RWPE1 (cell line): ENCODE measurements around the gene GNA12.
"Not testable (repeated sequence)": the region's sequence is repeated elsewhere in the genome, so short reads cannot be mapped to it uniquely, and the experiment has no call there.

Experiments used
- CTCF ChIA-PET: fragments of 350-600 bp; sonication (Branson Sonifier 250); formaldehyde crosslinking; extraction: SDS; loops from one replicate; lab custom pipeline; 2021; lab: Yijun Ruan, JAX
- POLR2A ChIA-PET: fragments of 400-600 bp; formaldehyde crosslinking; extraction: SDS; loops from one replicate; lab custom pipeline; 2020; ENCODE audit warnings: antibody characterized with exemption; ENCODE audit not compliant: low non-redundant PET; lab: Yijun Ruan, JAX
- DNase-seq: peaks from one replicate; pipeline ENCODE4 v3.0.0; 2012; ENCODE audit warnings: low spot score
- H3K27ac ChIP-seq: fragments of 450-650 bp; 2 replicates; pipeline ENCODE4 v1.5.1; 2017
- TF ChIP-seq, protein P1 (sequence below): fragments of 450-650 bp; conservative IDR thresholded peaks from 2 replicates; pipeline ENCODE4 v1.5.1; 2017; ENCODE audit warnings: low read depth, mild to moderate bottlenecking

The GNA12 gene

DNA sequence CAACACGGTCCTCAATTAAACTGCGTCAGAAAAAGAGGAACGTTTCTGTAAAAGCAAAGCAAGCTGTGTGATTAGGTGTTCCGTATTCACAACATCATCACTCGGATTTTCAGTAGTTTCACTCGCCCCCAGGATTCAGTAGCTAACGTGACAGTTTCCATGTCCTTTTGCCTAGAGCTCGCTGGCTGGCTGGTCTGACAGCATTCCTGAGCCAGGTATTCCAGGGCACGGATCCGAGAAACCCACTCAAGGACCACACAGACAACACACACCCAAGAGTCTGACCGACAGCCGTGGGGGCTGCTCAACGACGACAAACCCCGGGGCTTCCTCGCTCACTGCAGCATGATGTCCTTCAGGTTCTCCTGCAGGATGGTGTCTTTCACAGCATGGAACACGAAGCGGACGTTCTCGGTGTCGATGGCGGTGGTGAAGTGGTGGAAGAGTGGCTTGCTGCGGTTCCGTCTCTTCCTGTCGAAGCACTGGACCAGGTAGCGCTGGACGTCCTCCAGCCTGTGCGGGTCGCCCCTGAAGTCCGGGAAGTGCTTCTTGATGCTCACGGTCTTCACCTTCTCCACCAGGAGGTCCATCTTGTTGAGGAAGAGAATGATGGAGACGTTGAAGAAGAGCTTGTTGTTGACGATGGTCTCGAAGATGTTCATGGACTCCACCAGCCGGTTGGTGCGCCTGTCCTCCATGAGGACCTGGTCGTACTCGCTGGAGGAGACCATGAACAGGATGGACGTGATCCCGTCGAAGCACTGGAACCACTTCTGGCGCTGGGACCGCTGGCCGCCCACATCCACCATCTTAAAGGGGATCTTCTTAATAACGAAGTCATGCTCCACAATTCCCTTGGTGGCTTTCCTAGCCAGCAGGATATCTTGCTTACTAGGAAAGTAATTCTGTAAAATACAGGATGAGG lies 113.0 kb downstream of the GNA12 start:
- POLR2A ChIA-PET = no interaction called here
- TF ChIP-seq, protein P1, sequence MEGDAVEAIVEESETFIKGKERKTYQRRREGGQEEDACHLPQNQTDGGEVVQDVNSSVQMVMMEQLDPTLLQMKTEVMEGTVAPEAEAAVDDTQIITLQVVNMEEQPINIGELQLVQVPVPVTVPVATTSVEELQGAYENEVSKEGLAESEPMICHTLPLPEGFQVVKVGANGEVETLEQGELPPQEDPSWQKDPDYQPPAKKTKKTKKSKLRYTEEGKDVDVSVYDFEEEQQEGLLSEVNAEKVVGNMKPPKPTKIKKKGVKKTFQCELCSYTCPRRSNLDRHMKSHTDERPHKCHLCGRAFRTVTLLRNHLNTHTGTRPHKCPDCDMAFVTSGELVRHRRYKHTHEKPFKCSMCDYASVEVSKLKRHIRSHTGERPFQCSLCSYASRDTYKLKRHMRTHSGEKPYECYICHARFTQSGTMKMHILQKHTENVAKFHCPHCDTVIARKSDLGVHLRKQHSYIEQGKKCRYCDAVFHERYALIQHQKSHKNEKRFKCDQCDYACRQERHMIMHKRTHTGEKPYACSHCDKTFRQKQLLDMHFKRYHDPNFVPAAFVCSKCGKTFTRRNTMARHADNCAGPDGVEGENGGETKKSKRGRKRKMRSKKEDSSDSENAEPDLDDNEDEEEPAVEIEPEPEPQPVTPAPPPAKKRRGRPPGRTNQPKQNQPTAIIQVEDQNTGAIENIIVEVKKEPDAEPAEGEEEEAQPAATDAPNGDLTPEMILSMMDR = no peak
- CTCF ChIA-PET = interaction anchor here (0.5 kb wide), 1 partner anchor 50 kb away, joined by 4 read pairs; no protein-coding TSS in a partner anchor
- H3K27ac ChIP-seq = no peak overlapping the region
- DNase-seq = no peak

DNA sequence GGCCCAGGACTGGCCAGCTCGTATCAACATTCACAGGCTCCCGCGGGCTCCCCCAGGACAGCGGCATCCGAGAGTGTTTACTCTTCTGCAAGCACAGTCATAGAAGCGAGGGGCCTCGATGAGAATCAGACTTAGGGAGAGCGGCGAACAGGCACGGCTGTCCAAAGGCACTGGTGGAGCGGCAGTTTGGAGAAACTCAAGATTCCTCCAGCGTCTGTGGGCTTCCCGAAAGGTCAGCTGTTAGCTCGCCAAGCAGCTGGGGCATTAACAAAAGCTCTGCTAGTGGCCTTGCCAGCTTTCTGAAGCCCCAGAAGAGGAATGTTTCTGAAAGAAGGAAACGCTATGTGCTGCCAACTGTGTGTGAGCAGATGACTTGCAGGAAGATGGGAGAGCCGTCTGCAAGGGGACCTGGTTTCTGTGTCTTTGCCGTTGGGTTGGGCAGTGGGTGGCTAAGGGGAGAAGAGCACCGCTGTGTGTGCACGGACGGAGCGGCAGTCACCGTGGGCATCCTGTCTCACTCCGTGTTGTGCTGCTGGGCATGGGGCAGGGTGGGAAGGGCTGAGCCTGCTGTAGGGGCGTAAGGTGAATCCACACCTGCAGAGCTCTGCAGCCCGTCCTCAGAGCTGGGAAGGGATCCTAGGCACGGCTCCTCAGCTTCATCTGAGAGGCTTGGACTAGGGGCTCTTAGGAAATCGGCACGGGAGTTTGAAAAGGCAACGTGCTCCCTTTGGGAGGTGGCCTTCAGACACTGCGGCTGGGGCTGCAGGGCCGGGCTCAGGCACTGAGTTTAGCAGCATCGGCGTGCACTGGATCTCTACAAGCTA lies 114.0 kb downstream of the GNA12 start:
- TF ChIP-seq, protein P1 = no peak
- no peak overlapping the region for H3K27ac ChIP-seq
- no peak for DNase-seq
- CTCF ChIA-PET = interaction anchor here (0.5 kb wide), 1 partner anchor 49 kb away, joined by 4 read pairs; no protein-coding TSS in a partner anchor
- POLR2A ChIA-PET = no interaction called here

DNA sequence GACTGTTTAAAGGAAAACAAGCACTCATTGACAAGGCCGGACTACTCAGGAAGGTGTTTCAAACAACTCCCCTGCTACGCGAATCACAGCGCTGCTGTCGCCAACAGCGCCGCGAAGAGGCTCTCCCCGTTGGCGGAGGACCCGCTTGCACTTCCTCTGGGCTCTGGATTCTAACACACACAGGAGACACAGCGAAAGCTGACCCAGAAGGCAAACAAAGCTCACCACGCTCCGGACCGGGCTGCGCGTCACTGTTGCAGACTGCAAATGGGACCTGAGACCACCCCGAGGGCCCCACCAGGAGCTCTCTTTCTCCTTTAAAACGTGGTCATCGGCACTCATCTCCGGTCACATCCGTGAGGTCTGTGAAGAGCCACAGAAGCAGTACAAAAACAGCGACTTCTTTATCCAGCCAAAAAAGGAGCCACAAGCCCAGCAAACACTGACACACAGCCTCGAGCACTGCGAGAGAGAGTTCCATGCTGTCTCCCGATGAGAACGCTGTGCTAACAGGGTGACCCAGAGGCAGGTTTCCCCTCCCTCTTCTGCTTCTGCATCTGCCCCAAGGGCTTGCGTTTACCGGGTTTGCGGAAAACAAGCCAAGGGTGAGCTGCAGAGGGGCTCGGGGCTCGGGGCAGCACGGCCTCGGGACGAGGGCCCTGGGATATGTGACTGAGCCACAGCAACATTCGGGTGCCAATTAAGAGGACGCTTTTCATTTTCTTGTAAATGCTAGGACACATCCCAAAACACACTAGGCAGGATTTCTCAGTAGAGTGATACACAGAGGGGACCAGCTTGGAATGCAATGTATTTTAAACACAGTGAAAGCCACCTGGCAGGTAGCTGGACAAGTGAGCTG lies 114.8 kb downstream of the GNA12 start:
- CTCF ChIA-PET = no interaction called here
- TF ChIP-seq, protein P1 = no peak
- H3K27ac ChIP-seq = no peak overlapping the region
- no peak for DNase-seq
- POLR2A ChIA-PET = no interaction called here

- no peak for DNase-seq
- ChIA-PET CTCF (no interaction called here), POLR2A (no interaction called here)
- H3K27ac ChIP-seq = no peak overlapping the region
- TF ChIP-seq, protein P1 = no peak
These were observed 115.6 kb downstream of the GNA12 start for GRCh38 chr7:2728316-2729030.

DNA sequence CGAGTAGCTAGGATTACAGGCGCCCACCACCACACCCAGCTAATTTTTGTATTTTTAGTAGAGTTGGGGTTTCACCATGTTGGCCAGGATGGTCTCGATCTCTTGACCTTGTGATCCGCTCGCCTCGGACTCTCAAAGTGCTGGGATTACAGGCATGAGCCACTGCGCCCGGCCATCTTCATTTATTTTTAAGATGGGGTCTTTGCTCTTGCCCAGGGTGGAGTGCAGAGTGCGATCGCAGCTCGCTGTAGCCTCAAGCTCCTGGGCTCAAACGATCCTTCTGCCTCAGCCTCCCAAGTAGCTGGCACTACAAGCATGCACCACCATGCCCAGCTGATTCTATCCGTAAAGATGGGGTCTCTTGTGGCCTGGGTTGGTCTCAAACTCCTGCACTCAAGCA lies 116.9 kb downstream of the GNA12 start:
- H3K27ac ChIP-seq, DNase-seq, CTCF ChIA-PET: not testable (repeated sequence)
- POLR2A ChIA-PET = interaction anchor here (0.6 kb wide), 1 partner anchor 155 kb away, joined by 3 read pairs; no protein-coding TSS in a partner anchor

DNA sequence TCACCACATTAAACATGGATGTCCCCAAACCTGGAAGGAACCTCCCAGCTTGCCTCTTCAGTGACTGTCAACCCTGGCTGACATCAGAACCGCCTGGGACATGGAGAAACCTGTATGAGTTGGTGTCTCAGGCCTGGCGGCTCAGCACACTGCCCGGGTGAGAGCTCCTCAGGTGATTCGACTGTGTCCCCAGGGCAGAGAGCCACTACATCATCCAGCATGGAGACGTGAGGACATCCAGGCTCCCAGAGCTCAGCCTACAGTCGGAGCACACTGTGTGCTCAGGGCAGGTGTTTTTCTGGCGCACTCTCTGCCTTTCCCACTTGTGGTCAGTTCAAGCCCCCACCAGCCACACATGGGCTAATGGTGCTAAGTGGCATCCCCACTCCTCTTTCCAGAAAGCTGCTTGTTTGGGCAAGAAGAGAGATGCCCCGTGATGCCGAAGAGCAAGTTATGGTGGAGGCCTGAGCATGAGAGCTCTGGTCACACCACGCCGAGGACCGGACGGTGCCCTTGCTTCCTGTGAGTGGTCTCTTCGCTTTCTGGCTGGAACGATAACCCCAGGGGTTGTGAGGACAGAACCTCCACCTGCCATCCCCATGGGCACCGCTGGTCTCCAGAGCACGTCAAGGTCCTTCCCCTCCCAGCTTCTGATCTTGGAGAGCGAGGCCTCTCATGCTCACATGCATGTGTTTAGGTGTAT lies 117.6 kb downstream of the GNA12 start:
- no peak overlapping the region for H3K27ac ChIP-seq
- ChIA-PET CTCF (no interaction called here), POLR2A (no interaction called here)
- DNase-seq = no peak
- TF ChIP-seq, protein P1 = no peak
